Stimulated activated CD4-positive, alpha-beta T cell treated with anti-CD3 and anti-CD28 coated beads, Interleukin-4, amount 100 ng/mL, for 48 hours (primary cell): ENCODE data around the gene RAC2.
A peak's percentile ranks its signal among the peaks of the same experiment; 100 is the strongest.
"Not testable (repeated sequence)": the region's sequence is repeated elsewhere in the genome, so short reads cannot be mapped to it uniquely, and the experiment has no call there.

Source experiments
- DNase-seq, 2 donors: peaks; one replicate each; pipeline ENCODE4 v3.0.0-alpha.2; 2020; ENCODE audit warnings: low read depth in 2 of 2

The RAC2 gene

DNA sequence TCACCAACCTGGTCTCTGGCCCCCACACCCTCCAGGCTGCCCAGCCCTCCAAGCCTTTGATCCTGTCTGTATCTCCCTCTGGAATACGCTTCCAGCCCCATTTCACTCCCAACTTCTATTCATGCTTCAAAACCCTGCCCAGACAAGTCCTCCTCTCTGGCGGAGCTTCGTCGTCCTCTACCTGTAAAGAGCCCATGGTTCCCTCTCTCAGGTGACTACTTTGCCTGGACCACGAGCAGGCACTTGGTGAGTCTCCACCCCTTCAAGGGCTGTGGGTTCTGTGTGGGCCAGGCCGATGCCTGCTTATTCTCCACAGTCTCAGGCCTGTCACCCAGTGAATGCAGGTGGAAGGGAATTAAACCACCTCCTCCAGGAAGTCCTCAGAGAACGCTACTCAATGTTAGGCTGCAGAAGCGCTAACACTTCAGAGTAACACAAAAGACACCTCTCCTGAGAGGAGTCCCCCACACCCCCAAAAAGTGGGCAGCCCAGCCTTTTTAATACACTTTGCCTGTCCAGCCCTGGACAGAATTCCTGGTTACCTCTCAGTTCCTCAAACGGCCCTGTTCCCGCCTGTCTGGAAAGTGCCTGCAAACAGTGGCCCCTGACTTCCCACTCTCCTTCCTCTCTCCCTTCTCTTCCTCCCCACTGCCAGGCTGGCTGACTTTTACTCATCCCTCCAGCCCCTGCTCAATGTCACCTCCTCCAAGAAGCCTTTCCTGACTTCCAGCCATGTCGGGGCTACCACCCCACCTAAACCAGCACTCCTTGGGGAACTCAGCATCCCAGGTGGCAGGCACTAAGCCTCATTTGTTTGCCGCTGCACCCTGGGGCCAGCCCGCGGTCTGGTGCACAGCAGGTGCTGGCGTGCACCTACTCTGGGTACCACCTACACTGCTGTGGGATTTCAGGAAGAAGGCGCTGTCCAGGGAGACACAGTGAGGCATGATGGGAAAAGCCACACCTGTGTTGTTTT, 9.0 kb downstream of the RAC2 start:
- no peak for DNase-seq

DNA sequence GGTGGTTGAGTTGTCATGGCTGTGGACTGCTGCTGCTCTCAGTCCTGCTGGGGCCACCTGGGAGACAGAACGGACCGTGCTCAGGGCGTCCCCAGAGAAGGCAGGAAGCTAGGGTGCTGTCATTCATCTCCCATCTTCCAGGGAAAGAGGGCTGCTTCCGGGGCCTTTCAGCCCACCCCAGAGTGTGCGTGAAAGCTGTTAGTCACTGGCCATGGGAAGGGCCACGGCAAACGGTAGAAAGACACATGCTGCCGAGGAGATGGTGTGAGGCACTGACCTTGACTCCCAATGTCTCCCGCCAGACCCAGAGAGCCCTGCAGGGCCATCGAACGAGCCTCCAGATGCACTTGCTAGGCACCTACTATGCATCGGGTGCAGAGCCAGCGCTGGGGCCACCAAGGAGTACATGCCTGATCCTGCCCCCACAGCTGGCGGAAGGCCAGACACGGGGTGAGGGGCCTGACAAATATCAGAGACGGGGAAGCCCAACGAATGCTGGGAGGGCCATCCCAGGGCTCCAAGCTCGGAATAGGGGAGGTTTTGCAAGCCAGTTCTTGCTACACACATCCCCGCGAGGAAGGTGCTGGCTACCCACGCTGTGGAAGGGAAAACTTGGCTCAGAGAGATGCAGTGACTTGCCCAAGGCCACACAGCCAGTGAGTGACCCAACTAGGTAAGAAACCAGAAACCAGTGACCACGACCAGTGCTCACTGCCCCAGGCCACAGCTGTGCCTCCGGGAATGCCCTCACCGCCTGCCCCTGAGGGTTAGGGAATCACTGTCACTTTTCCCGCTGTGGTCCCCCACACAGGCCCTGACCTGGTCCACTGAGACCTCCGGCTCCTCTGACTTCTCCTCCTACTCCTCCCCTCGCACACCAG, 10.1 kb downstream of the RAC2 start:
- no peak for DNase-seq

DNA sequence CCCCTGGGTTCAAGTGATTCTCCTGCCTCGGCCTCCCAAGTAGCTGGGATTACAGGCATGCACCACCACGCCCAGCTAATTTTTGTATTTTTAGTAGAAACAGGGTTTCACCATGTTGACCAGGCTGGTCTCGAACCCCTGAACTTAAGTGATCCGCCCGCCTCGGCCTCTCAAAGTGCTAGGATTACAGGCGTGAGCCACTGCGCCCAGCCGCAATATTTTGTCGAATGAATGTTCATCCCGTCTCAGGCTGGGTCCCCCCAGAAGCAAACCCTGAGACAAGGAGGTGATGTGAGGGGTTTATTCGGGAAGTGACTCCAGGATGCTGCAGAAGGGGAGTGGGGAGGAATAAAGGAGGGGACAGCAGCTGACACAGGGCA, 10.7 kb downstream of the RAC2 start:
- DNase-seq = not testable (repeated sequence)

DNA sequence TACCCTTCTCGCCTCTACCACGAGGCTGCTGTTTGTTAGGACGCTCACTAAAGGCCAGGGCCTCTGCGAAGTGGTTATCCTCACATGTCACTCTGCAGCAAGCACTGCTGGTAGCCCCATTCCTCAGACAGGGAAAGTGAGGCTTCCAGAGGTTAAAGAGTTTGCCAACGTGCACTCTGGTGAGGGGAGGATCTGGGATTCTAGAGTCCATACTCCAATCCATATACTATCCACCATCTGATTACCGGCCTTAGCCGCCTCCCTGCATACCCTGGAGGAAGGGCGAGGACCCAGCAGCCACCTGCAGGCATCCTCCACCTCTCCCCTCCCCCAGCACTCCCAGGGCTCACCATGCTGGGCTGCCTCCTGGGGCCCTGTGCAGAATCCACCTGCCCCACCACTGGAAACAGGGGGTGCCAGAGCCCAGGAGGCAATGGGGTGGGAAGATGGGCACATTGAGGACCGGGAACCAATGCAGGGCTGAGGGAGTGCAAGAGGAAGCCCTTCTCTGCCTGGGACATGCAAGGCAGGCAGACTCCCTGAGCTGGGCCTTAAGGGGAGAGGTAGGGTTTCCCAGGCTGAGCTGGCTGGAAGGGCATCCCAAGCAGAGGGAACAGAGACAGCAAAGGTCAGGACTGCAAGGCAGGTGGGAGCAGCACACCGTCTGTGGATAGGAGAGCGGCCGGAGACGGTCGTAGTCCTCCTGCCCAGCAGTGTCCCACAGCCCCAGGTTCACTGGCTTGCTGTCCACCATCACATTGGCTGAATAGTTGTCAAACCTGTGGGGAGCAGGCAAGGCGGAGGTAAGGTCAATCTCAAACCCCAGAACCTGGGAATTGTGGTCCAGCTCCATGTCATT, 11.7 kb downstream of the RAC2 start:
- no peak for DNase-seq

DNA sequence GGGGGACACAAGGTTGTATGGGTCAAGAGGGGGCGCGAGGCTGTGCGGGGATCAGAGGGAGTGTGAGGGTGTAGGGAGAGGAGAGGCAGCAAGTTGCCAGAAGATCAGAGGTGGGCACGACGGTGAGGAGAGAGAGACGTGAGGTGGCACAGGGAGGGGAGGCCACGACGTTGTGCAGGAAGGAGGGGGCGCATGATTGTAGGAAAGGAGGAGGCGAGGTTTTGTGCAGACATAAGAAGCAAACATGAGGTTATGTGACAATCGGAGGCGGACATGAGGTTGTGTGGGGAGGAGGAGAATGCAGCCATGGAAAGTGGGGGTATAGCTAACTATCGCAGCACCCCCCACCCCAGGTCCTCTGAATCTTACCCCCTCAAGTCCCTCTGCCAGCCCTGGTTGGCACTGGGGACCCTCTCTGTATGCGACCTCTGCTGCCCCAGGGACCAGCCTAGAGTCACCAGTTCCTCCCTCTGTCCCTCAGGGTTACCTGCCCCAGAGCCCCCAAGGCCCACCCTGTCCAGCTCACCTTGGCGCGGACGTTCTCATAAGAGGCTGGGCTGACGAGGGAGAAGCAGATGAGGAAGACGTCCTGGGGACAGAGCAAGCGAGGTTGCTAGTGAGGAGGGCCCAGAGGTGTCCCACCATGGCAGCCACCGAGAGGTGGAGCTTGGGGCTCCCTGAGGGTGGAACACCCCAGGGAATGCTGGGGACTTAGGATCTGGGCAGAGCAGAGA, 12.5 kb downstream of the RAC2 start:
- DNase-seq = no peak

DNA sequence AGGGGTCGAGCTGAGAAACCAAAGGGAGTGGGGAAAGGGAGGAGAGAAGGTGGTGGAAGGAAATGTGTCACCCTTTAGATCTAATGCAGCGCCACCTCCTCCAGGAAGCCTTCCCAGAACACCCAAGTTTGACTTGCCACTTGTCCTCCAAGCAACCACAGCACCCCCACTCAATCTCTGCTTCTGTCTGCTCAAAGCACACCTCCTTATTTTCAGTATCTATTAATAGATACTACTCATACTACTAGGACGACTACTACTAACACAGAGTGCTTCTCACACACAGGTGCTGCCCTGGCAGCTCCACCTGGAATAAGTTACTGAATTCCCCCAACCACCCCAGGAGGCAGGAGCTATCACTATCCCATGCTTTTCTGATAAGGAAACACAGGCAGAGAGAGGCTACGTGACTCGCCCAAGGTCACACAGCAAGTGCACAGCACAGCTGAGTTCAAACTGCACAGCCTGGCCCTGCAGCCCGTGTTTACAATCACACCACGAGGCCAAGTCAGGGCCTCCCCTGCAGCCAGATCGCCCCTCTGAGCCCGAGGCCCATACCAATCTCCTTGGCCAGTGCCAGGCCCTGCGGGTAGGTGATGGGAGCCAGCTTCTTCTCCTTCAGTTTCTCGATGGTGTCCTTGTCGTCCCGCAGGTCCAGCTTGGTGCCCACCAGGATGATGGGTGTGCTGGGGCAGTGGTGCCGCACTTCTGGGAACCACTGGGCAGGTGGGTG, 13.2 kb downstream of the RAC2 start:
- DNase-seq = peak; percentile 81 to 83

DNA sequence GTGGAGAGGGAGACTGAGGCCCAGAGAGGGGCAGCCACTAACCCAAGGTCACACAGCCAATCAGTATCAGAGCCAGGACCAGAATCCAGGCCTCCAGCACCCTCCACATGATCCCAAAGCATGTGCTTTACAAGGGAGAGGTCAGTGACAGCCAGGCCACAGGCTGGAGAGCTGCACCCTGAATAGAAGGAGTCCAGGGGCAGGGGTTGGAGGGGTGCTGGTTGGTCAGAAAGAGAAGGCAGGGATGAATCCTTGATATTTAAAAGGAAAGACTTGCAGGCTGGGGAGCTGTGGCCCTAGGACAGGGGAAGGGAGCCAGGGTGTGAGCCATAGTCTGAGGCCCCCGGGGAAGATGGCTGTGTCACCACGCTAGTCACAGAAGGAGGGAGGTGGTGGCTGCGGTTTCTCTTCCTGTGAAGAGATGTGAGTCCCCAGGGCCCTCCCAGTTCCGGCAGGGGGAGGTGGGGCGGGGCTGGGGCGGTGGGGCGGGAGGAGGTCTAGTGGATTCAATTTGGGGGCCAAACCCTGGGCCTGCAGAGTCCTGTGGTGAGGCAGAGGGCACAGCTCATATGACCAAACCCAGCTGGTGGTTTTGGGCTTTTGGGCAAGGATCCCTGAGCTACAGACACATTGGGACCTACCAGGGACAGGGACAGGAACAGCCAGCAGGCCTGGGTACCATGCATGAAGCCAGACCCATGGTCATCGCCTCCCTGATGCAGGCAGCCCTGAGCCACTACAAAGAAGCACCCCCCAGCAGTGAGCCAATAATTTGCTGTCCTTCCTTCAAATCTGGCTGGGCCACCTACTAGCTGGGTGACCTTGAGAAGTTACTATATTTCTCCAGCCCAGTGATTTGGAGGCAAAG, 14.0 kb downstream of the RAC2 start:
- DNase-seq = peak; percentile 85 to 89

DNA sequence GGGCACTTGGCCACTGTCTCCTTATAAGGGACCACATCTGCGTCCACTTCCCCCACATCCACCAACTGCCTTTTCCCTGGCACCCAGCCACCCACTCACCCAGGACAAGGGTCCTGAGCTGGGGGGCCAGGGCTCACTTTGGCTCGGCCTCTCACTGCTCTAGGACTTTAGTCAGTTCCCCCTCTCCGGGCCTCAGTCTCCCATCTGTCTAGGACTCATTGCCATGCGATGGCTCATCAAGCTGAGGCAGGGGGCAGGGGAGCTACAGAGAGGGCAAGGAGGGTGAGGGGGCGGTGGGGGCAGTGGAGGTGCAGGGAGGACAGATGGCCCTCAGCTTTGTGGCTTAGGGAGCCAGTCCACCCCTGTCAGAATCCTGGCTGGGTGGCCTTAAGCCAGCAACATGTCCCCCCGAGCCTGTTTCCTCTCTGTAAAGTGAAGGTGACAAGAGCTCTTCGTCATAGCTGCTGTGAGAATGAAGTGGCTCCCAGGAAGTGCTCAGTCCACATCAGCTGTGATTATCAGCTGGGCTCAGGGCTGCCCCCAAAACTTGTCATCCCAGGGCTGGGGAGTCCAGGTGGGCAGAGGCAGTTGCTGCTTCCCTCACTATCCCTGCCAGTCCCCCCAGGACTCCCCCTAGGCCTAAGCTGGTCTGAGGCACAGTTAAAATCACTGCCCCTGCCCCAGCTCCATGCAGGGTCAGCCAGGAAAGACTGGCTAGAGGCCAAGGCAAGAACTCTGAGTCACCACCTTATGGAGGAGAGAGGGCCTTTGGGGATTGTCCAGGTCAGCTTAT, 14.9 kb downstream of the RAC2 start:
- DNase-seq = no peak

DNA sequence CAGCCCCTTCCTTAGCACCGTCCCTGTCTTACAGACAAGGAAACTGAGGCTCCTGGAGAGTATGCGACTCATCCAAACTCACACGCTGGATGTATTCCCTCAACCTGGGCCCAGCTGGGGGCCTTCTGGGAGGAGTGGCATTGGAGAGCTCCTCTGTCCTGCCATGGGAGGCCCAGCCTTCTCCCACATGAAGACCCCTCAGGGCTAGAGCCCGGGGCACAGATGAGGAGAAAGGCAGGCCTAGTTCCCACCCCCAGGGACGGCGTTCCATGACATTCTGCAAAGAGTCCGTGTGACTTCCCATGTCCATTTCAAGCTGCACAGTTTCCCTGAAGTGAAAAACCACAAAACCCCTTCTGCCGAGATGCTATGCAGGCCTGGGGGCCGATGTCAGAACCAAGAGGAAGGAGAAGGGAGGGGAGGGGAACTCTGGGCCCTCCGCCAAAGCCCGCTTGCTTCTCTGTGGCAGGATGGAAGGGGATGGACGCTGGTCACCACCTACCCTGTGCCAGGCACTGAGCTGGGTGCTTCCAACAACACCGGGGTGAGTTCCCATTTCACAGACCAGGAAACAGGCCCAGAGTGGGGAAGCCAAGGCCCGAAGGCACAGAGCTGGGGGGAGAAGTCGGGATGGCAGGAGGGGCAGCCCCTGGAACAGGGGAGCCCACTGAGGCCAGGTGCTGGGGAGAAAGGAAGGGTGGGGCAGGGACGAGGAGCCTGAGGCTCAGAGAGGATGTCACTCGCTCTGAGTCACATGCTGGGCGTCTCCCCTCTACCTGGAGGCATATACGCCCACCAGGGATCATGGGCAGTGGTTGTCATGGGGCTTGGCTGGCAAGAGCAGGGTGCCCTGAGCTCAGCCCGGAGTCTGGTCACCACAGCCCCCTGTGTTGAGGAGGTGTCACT, 15.7 kb downstream of the RAC2 start:
- DNase-seq = no peak

DNA sequence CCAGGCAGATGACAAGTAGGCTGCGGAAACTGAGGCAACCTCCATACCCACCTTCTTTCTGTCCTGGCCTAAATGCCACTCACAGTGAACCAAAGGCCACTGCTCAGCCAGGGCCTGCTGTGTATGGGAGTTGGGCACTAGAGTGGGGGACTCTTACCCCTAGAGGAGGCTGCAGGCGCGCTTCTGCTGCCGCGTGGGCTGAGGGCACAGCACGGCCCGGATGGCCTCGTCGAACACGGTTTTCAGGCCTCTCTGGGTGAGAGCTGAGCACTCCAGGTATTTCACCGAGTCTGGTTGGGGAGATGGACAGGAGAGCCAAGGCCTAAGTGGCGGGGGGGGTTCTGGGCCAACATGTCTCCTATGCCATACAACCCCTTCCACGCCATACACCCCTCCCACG, 17.6 kb downstream of the RAC2 start:
- DNase-seq = no peak

DNA sequence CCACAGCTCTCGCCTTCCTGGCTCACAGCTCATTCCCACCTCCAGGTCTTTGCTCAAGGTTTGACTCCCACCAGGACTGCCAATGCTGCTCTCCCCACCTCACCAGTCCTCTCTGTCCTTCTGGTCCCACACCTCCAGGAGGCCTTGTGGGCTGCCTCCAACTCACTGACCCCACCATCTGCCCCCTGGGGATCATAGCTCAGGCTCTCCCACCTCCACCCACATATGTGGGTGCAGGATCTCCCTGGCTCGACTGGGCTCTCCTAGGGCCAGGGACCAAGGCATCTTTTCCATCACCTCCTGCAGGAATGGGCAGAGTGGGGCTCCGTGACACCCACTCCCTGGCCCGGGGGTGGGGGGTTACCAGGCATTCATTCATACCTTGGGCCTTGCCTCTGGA, 18.0 kb downstream of the RAC2 start:
- DNase-seq = no peak

DNA sequence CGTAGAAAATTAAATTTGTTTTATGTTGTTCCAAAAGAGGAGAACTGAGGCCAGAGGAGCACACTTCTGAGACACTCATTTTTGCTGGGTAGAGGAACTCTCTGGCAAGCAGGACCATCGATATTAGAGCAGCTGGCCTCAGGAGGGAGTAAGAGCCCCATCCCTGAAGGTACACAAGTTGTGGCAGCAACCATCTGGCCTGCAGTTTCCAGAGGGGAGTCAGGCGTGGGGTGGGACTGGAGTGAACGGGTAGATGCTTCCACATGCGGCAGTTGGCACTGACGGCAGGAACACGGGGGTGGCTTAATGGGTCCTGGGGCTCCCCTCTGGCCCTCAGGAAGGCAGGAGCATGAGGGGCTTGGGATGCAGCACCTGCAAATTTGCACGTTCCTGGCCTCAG, 18.6 kb downstream of the RAC2 start:
- no peak for DNase-seq

DNA sequence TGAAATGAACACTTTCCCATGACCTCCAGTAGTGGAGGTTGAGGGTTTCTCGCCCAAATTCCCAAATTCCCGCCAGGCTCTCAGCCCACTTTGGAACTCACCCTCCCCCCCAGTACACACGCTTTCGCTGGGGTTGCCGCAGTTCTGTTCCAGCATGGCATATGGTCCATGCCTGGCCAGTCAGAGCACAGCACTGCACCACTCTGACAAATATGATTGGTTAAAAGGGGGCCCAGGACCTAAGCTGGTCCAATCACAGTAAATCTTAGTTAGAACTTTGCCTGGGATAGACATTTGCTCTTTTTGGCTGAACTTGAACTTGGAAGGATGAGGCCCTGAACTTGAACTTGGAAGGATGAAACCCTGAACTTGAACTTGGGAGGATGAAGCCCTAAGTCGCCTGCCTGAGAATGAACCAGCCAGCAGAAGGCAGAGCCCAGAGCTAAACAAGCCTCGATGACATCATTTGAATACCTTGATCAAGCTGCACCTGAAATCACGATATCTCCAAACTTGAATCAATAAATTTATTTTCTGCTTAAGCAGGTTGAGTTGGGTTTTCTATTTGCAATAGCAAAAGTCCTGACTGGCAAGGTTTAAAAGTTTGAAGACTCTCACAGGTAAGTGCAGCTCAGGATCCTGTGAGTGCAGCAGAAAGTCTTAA, 19.2 kb downstream of the RAC2 start:
- DNase-seq = no peak

DNA sequence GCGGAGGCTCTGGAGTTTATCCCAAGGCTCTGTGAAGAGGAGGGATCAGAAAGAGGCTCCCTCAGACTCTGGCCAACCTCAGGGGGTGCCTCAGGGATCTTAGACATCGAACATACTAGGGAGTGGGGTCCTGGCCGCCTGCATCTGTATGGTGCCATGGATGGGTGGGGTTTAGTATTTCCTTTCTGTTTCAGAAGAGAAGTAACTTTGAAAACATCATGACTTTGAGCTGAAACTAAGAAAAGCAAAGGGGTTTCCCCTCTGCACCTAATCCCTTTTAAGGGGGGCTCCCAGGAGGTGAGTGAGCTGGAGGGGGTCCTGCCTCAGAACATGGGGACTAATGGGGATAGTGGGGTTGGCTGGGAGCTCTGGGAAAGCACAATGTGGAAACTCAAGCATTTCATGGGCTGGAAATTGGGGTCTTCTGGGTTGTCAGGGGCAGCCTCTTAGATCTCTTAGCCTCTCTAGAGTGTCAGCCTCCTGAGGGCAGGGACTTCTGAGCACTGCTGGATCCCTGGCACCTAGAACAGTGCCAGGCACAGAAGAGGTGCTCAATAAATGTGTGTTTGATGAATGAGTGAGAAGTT, 20.0 kb downstream of the RAC2 start:
- DNase-seq = no peak

DNA sequence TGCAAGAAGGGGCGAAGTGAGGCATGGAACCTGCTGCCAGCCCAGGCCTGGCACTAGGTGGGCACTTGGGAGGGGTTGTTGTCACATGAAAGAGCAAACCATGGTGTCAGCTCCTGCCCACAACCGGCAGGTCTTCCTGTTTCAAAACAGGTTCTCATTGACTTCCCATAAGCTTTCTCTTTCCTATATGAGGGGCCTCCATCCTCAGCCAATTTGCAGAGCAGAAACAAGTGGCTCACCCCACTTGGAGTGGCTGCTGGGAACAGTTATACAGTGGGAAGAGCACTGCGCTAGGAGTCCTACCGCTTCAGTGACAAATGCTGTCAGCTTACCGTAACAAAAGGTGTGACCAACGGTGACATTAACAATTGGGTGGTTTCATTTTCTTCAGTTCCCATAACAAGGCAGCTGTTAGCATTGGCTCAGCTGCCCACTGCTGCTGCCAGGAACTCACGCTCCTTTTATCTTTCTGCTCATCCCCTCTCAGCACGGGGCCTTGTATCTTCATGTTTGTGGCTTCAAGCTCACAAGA, 21.6 kb downstream of the RAC2 start:
- DNase-seq = no peak
